NOMO-1 (cell line): ENCODE data around the gene APOC3.

Experiments
- DNase-seq, 2 experiments: peaks; one replicate each; lab custom pipeline; 2025; ENCODE audit not compliant: unreplicated experiment in 2 of 2; lab: John Stamatoyannopoulos, UW

Gene APOC3

GRCh38 chr11:116829525-116830183 lies at the start of gene APOC3:
Gene APOC3, plus strand, starts transcription at chr11:116829907. Its CDS starts 676 bp downstream, at chr11:116830583.
- DNase-seq: no peak

DNA sequence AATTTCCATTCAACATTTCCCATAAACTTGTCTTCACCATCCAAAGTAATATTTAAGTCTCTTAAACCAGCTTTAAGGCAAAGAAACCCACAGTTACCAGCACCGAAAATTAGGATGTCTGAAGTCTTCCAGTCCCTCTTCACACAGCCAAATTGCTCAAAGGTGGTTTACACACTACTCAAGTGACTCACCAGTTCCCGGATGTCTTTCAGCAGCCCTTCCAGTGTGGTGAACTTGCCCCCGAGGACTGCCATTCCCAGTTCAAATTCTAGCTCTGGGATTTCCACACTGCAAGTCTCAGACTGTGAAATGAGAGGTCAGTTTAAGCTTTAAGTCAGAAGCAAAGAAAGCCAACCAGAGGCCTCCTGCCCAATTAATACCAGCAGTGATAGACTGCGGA lies 47.0 kb upstream of the APOC3 start:
- DNase-seq: no peak

GRCh38 chr11:116786326-116786725 lies 43.4 kb upstream of the APOC3 start:
- DNase-seq: no peak

GRCh38 chr11:116786966-116787365 lies 42.7 kb upstream of the APOC3 start:
- no peak for DNase-seq

- no peak for DNase-seq
These were observed 42.3 kb upstream of the APOC3 start for GRCh38 chr11:116787436-116787785.

DNA sequence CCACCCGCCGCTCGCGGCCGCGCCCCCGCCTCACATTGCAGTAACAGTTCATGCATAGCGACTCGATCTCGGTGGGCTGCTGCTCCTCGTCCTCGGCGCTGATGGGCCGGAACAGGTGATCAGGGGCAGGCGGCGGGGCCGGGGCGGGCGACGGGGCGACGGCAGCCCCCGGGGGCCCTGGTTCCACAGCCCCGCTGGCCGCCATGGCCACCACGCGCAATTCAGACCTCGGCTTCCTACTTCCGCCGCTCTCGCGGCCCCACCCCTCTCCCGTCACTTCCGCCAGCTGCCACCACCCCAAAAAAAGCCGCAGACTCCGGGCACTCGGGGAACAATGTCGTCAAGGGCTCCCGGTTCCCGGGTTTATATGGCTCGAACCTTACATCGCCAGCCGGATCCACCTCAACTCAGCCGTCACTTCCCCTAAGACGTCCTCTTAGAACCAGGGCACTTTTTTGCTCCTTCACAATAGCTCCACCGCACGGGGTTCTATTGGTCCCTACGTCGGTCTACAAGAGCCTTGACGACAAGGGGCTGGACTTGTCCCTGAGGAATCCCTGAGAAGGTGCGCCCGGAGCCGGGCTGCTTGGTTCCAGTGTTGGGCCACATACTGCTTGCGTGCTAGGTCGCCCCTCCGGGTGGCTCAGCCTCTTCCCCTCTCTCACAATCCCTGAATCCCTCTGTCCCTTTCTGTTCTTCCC lies 41.8 kb upstream of the APOC3 start, which contains the start of gene ZPR1:
TSS of gene ZPR1 (minus strand) at position 238 of the 701 bp plus-strand sequence. CDS start at position 205, 33 bp downstream.
- DNase-seq: peak; percentile 75 to 84

GRCh38 chr11:116788534-116788933 lies 41.2 kb upstream of the APOC3 start:
- DNase-seq: no peak

DNA sequence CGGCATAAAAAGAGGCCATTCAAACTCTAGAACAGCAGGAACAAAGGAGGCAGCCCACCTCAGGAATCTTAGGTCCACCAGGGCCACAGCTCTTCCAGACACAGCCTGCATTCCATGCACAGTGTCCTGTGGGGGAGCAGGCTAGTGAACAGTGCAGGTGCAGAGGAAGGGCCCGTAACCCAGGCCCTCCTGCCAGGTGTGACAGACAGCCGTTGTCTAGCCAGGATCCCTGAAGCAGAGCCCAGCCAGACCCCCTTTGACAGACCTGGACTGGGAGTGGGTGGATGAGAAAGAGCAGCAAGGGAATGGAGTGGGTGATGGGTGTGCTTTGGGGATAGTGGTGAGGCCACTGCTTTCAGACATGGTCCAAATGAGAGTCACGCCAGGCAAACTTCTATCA lies 40.7 kb upstream of the APOC3 start:
- DNase-seq: no peak

DNA sequence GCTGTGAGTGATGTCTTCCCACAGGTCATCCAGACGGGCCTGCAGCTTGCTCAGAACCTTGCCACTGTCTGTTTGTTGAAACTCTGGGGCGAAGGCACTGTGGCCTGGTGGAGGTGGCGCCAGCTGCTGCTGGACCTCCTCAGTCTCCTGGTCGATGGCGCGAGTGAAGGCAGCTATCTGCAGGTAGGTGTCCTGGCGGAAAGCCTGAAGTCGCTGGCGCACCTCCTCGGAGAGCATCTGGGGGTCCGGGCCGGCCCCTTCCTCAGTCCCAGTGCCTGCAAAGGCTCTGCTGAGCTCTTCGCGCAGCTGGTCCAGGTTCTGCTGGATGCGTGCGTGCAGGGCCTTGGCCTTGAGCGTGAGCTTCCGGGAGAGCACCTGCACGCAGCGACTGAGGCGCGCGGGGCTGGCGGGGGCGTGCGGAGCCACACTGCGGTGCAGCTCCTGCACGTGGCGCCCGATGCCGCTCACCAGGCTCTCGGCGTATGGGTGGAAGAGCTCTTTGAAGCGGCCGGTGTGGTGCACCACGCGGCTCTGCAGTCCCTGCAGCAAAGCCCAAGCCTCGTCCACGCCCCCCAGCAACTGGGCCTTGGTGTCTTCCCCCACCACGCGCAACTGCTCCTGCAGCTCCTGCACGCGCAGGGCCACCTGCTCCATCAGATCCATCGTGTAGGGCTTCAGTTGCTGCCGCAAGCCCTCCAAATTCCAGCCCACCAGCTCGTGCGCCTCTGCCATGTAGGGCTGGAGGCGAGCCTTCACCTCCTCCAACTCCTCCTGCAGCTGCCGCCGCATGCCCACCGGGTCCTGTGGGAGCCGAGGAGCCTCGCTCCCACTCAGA lies 39.3 kb upstream of the APOC3 start:
- no peak for DNase-seq

GRCh38 chr11:116791002-116791812 lies 38.5 kb upstream of the APOC3 start:
- peak; percentile 51 to 53 for DNase-seq

DNA sequence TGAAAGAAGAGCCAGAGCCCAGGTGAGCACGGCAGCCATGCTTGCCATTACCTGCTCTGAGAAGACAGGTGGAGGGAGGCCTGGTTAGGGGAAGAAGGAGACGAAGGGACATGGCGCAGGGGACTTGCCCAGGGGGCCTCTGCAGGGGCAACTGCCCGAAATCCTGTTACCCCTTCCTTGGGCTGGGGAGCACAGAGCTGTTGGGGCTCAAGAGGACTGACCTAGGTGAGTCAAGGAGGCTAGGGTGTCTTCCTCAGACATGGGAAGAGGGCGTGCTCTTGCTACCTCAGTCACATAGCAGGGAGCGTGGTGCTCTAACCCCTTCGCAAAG lies 37.9 kb upstream of the APOC3 start, which contains the start of gene APOA5:
TSS of gene APOA5 (minus strand) at position 67 of the 331 bp plus-strand sequence. CDS start at position 48, 19 bp downstream.
- no peak for DNase-seq

- DNase-seq: no peak
These were observed 37.4 kb upstream of the APOC3 start for GRCh38 chr11:116792144-116792868.

DNA sequence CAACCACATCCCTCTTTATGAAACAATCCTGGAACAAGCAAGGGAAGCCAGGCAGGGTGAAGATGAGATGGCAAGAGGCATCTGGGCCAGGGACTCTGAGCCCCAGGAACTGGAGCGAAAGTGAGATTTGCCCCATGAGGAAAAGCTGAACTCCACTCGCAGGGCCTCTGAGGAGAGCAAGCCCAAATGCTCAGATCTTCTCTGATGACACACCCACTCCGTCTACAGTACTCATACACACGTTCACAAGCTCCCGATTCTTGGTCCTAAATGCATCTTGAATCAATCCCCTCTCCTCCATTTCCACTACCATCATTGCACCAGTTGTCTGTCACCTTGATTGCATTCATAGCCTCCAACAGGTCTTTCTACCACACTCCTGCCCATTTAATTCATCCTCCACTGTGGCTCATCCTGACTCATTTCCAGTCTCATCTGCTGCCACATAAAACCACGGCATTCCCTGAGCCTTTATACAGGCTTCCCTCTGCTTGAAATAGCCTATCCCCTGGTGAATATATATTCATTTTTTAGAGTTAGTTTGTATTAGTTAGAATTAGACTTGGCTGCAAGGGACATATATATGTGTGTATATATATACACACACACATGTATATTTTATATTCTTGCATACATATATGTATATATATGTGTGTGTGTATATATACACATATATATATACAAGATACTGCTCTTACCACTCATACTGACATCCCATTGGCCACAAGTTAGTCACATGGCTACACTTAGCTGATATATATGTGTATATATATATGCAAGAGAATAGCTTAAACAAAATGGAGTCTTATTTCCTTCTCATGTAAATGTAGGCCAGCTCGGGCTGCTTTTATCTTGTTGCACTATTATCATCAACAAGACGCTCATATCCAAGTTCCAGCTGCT lies 36.6 kb upstream of the APOC3 start:
- DNase-seq: no peak

DNA sequence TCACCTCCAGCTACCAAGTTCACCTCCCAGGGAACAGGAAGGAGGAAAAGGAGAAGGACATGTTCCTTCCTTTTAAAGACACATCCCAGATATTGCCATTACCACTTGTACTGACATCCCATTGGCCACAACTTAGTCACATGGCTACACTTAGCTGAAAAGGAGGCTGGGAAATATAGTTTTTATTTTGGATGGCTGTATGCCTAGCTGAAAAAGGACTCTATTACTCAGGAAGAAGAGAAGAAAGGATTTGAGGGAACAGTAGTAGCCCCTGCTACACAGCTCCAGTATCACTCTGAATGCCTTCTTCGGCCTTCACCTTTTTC lies 36.0 kb upstream of the APOC3 start:
- no peak for DNase-seq

- DNase-seq: no peak
These were observed 34.9 kb upstream of the APOC3 start for GRCh38 chr11:116794851-116795250.

DNA sequence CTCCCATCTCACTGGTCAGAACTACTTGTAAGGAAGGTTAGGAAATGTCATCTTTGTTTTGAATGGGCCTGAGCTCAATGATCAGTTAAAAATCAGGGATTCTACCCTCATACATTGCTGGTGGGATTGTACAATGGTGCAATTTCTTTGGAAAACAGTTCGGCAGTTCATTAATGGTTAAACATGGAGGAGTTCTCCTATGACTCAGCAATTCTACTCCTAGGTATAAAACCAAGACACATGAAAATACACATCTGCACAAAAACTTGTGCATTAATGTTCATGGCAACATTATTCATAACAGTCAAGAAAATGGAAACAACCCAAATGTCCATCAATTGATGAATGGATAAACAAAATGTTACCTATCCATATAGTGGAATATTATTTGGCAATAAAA lies 33.2 kb upstream of the APOC3 start:
- no peak for DNase-seq

DNA sequence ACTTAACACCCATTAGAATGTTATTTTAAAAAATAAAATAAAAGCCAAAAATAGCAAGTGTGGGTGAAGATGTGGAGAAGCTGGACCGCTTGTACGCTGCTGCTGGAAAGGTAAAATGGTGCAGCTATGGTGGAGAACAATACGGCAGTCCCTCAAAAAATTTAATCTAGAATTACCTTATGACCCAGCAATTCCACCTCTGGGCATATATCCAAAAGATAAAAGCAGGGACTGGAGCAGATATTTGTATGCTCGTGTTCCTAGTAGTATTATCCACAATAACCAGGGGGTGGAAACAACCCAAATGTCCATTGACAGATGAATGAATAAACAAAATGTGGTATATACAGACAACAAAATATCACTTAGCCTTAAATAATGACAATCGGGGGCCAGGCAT lies 31.9 kb upstream of the APOC3 start:
- no peak for DNase-seq

- no peak for DNase-seq
These were observed 31.3 kb upstream of the APOC3 start for GRCh38 chr11:116798368-116798767.

GRCh38 chr11:116800610-116801009 lies 29.1 kb upstream of the APOC3 start:
- DNase-seq: no peak
